Measurements from ENCODE around the gene OR52W1. TPM values are rescaled to one million over a fixed set of nuclear protein-coding genes. Genes with fewer than 3 reads are reported as not detected.

OR52W1 gene
- total RNA-seq, 1 experiment from 2014 or later = not detected

DNA sequence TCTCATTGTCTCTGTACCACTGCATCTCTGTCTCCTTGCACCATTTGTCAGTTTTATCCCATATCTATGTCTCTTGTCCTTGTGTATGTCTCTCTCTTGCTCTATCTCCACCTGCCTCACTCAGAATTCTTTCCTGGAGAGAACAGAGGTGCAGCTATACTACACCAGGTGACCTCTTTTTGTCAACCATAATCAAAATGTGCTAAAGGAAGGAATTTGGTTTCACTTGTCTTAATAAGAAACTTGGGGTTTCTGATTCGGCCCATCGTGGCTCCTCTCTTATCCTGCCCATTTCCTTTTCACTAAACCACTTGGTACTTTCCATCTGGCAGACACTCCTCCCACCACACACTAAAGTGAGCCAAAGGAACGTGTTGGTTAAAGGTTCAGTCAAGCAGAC, 4.3 kb downstream of the OR52W1 start:
- no peaks in the 10 kb centered on the region for H3K4me1 ChIP-seq (replicated peaks)
- H3K27ac ChIP-seq = no peak overlapping the region
- no peaks in the 10 kb centered on the region for H3K27me3 ChIP-seq (replicated peaks)
- no peaks in the 10 kb centered on the region for H3K9me3 ChIP-seq (replicated peaks)
- DNase-seq (ENCODE audit: low read depth in 1 of 2, low spot score in 2 of 2) = no peak
- no peak overlapping the region for H3K4me3 ChIP-seq
- H3K36me3 ChIP-seq = no peaks in the 10 kb centered on the region

DNA sequence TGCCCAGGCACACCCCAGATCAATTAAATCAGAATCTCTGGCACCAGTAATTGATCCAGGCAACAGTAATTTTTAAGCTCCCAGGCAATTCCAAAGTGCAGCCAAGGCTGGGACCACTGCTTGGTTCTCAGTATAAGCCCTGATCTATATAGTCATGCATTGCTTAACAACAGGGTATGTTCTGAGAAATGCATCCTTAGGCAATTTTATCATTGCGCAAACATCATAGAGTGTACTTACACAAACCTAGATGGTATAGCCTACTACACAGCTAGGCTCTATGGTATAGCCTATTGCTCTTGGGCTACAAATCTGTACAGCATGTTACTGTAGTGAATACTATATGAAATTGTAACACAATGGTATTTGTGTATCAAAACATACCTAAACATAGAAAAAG, 5.7 kb downstream of the OR52W1 start:
- Histone ChIP-seq H3K9me3 (replicated peaks) (no peaks in the 10 kb centered on the region), H3K27ac (no peak overlapping the region), H3K27me3 (replicated peaks) (no peaks in the 10 kb centered on the region), H3K4me1 (replicated peaks) (no peaks in the 10 kb centered on the region), H3K36me3 (no peaks in the 10 kb centered on the region), H3K4me3 (no peak overlapping the region)
- no peak for DNase-seq (ENCODE audit: low read depth in 1 of 2, low spot score in 2 of 2)

DNA sequence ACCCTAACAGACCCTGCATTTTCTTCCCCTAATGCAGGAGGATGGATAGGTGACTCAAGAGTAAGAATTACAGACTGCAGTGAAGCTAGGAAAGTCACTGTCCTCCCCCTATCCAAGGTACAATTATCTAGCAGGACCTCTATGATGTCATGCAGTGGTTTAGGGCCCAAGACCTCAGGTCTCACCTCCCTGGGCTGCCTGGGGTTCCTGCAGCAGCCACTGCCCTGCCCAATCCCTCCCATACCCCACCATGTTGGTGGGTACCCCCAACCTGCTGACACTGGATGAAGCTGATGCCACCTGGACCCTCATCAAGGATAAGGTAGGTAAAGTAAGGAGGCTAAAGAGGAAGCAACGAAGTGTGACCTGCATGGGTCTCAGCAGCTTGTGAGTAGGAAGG, 6.3 kb downstream of the OR52W1 start, which contains the start of gene C11orf42:
Gene C11orf42, plus strand, starts transcription at position 192 of the 400 bp plus-strand sequence. Its CDS starts 59 bp downstream, at position 251.
- no peak for DNase-seq (ENCODE audit: low read depth in 1 of 2, low spot score in 2 of 2)
- Histone ChIP-seq H3K36me3 (no peaks in the 10 kb centered on the region), H3K4me3 (no peak within 1 kb of the TSS), H3K9me3 (replicated peaks) (no peaks in the 10 kb centered on the region), H3K4me1 (replicated peaks) (no peaks in the 10 kb centered on the region), H3K27ac (no peak within 1 kb of the TSS), H3K27me3 (replicated peaks) (no peaks in the 10 kb centered on the region)

DNA sequence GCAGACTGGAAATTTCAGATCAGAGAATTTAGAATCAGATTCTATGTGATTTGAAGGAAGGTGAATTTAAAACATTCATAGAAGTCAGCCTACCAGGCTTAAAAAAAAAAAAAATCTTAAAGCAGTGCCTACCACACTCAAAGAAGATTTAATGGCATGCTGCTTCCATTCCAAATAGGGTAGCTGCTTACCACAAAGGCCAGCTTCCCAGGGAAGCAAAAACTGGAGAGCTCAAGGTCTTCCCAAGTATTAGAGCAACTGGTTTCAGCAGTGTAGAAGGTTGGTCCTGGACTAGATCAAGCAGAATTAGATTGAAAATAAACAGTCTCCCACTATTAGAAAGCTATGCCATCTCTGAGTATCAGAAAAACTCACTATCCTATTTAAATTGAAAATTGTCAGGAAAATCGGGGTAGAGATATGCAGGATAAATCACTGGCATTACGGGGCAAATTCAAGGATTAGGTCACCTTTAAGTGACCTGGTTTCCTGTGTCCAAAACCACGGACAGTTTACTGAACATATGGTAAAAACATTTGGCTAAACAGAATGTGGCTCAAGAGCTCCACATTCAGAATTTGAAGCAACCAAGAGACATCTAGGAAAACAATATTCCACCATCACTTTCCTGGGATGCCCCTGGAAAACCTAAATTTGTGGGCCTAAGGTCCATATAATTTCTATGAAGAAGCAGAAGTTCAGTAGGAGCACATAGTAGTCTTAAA, 7.6 kb downstream of the OR52W1 start:
- H3K36me3 ChIP-seq = no peaks in the 10 kb centered on the region
- no peak overlapping the region for H3K27ac ChIP-seq
- H3K27me3 ChIP-seq (replicated peaks) = no peaks in the 10 kb centered on the region
- DNase-seq (ENCODE audit: low read depth in 1 of 2, low spot score in 2 of 2) = no peak
- H3K4me3 ChIP-seq = no peak overlapping the region
- no peaks in the 10 kb centered on the region for H3K4me1 ChIP-seq (replicated peaks)
- no peaks in the 10 kb centered on the region for H3K9me3 ChIP-seq (replicated peaks)

DNA sequence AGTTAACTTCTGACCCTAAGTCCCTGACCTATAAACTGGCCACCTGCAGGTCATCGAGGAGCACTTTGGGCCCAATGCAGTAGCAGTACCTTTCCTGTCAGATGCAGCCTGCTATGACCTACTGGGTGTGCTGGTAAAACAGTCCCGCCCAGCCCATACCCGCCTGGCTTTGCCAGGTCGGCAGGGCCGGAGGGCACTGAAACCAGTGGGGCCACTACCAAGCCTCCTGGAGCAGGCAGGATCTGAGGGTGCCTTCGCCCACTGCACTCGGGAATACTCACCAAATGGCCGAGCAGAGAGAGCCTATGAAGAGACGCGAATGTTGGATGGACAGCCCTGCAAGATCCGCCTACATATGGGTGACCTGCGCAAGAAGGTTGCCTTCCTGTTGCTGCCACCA, 10.8 kb downstream of the OR52W1 start:
- Histone ChIP-seq H3K4me1 (replicated peaks) (no peaks in the 10 kb centered on the region), H3K36me3 (no peaks in the 10 kb centered on the region), H3K9me3 (replicated peaks) (no peaks in the 10 kb centered on the region), H3K27ac (no peak overlapping the region), H3K4me3 (no peak overlapping the region), H3K27me3 (replicated peaks) (no peaks in the 10 kb centered on the region)
- DNase-seq (ENCODE audit: low read depth in 1 of 2, low spot score in 2 of 2) = no peak

DNA sequence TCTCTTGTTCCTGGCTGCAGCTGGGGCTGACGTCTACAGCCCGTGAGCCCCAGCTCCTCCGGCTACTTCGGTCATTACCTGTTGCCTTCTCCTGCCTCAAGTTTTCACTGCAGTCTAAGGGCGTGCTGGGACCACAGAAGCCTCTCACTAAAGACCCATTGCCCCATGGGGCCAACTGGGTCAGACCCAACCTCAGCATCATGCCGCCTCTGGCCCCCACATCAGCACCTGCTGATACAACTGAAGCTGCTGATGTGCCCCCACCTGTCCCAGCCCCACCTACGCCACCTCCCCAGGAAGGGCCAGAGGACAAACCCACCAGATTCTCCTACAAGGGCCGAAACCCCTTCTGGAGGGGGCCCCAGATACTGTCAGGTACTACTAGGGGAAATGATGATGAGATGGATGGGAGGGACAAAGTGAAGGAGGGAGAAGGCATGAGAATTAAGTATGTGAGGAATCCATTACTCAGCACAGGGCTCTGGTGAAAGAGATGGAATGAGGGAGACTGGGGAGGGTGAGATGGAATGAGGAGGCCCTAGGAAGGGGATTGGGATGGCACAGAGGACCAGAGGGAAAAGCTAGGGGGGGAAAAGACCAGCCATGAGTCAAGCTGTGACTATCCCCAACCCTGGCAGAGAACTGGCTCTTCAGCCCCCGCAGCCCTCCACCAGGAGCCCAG, 11.4 kb downstream of the OR52W1 start:
- no peak overlapping the region for H3K4me3 ChIP-seq
- no peak overlapping the region for H3K27ac ChIP-seq
- no peaks in the 10 kb centered on the region for H3K4me1 ChIP-seq (replicated peaks)
- no peaks in the 10 kb centered on the region for H3K36me3 ChIP-seq
- DNase-seq (ENCODE audit: low read depth in 1 of 2, low spot score in 2 of 2) = no peak
- no peaks in the 10 kb centered on the region for H3K27me3 ChIP-seq (replicated peaks)
- no peaks in the 10 kb centered on the region for H3K9me3 ChIP-seq (replicated peaks)

DNA sequence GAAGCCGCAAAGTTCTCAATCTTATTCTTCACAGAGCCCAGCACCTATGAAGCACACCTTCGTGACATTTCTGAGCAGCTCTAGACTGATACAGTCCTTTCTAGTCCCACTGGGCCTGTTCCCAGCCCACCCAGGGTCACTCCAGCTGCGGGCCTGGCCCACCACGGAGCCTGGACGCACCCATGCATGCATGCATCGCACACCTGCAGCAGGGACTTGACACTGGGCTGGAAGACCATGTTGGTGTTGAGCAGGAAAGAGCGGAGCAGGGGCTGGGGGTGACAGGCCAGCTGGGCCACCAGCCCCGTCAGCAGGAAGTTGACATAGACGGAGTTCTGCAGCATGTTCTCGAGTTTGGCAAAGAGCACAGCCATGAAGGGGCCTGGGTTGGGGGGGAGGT, 15.5 kb downstream of the OR52W1 start:
- Histone ChIP-seq H3K36me3 (0 out of 2 replicates have a peak, but pooled peaks cover under 1% of the 10 kb centered on the region), H3K9me3 (replicated peaks) (no peaks in the 10 kb centered on the region), H3K4me1 (replicated peaks) (no peaks in the 10 kb centered on the region), H3K27me3 (replicated peaks) (no peaks in the 10 kb centered on the region), H3K27ac (no peak overlapping the region), H3K4me3 (no peak overlapping the region)
- no peak for DNase-seq (ENCODE audit: low read depth in 1 of 2, low spot score in 2 of 2)

DNA sequence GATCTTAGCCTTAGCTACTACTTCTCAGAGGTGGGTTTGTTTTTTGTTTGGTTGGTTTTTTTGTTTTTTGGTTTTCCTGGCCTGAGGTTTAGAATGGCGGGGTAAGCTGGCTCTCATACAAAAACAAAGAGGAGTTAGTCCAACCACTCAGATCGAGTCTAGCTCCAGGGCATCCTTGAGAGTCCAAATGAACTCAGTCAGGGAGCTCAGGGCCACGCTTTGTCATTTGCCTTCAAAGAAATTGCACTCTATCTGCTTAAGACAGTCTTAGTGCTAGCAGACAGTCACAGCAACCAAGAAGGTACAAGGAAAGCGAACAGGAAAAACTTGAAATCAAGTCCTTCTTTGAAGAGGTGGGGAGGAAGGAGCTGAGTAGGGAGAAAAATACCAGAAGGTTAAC, 17.5 kb downstream of the OR52W1 start:
- Histone ChIP-seq H3K4me1 (replicated peaks) (no peaks in the 10 kb centered on the region), H3K36me3 (peaks cover 5% of the 10 kb centered on the region; the same call in 1 of the 2 replicates), H3K4me3 (no peak overlapping the region), H3K9me3 (replicated peaks) (no peaks in the 10 kb centered on the region), H3K27ac (no peak overlapping the region), H3K27me3 (replicated peaks) (no peaks in the 10 kb centered on the region)
- DNase-seq (ENCODE audit: low read depth in 1 of 2, low spot score in 2 of 2) = no peak

DNA sequence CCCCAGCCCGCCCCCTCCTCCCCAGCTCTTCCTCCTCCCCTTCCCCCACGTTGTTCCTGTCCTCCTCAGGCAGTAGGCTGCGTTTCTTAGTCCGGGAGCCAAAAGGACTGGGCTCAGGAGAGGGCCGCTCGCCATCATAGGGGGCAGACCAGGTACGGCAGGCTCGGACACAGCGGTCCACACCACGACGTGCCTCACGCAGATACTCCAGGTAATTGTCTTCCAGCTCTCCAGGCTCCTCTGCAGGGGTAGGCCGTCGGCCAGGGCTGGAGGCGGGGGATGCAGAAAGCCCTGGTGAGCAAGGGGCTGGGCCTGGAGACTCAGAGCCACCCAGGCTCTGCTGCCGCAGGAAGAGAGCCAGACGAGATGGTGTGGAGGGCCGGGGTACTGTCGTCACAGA, 18.7 kb downstream of the OR52W1 start:
- no peaks in the 10 kb centered on the region for H3K27me3 ChIP-seq (replicated peaks)
- H3K9me3 ChIP-seq (replicated peaks) = no peaks in the 10 kb centered on the region
- peaks cover 5% of the 10 kb centered on the region; the same call in 1 of the 2 replicates for H3K36me3 ChIP-seq
- no peaks in the 10 kb centered on the region for H3K4me1 ChIP-seq (replicated peaks)
- no peak overlapping the region for H3K4me3 ChIP-seq
- no peak for DNase-seq (ENCODE audit: low read depth in 1 of 2, low spot score in 2 of 2)
- no peak overlapping the region for H3K27ac ChIP-seq

DNA sequence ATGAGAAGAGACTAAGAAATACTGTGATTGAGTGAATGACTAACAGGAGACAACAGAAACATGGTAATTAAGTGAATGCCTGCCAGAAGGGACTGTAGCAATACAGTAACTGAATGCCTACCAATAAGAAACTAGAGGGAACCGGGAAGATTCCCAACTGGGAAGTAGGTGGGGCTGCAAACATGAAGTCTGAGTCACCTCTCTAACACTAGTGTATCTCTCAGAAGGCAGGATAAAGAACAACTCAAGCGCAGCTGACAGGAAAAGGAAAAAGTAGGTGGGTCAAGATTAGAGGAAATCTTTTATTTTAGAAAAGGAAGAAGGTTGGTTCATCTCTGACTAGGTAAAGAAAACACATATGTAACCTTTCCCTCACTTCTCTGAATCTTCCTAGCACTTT, 20.3 kb downstream of the OR52W1 start:
- no peak overlapping the region for H3K27ac ChIP-seq

DNA sequence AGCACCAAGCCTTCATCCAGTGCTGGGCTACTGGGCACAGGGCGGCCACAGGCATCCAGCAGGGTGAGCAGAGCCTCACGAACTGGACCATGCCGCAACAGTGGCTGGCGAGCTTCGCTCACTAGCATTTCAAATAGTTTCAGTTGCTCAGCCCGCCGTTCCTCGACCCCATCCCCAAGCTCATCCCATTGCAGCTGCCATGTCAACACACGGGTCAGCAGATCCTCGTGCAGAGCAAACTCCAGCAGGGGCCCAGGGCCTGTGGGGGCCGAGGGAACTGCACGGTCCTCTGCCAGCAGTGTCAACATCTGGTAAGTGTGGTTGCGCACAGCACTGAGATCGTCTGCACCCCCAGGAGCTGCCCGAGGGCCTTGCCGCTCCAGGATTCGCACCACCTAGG, 24.8 kb downstream of the OR52W1 start:
- Histone ChIP-seq H3K9me3 (replicated peaks) (no peaks in the 10 kb centered on the region), H3K36me3 (peaks cover 5% of the 10 kb centered on the region; the same call in 1 of the 2 replicates), H3K27ac (no peak overlapping the region), H3K4me3 (no peak overlapping the region), H3K27me3 (replicated peaks) (no peaks in the 10 kb centered on the region), H3K4me1 (replicated peaks) (no peaks in the 10 kb centered on the region)
- no peak for DNase-seq (ENCODE audit: low read depth in 1 of 2, low spot score in 2 of 2)

More for the DNA sequence above, 20.3 kb downstream of the OR52W1 start:
- Histone ChIP-seq H3K36me3 (peaks cover 5% of the 10 kb centered on the region; the same call in 1 of the 2 replicates), H3K4me1 (replicated peaks) (no peaks in the 10 kb centered on the region), H3K27me3 (replicated peaks) (no peaks in the 10 kb centered on the region), H3K4me3 (no peak overlapping the region), H3K9me3 (replicated peaks) (no peaks in the 10 kb centered on the region)
- DNase-seq (ENCODE audit: low read depth in 1 of 2, low spot score in 2 of 2) = no peak

DNA sequence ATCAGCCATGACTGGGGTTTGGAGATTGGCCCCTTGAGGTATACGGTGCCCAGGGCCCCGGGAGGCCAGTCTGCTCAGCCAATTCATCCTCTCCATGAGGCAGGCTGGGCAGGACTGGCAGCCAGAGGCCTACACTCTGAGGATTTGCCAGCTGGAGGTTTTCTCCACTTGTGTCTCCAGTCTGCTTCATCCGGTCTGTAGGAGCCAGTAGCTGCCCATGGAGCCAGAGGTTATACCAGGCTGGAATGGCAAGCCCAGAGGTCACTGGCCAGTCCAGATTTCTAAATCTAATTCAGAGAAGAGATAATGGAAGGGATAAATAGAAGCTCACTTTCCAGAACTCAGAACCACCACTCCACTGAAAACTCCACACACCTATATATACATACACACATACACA, 25.4 kb downstream of the OR52W1 start:
- Histone ChIP-seq H3K27me3 (replicated peaks) (no peaks in the 10 kb centered on the region), H3K4me3 (no peak overlapping the region), H3K36me3 (peaks cover 5% of the 10 kb centered on the region; the same call in 1 of the 2 replicates), H3K27ac (no peak overlapping the region), H3K4me1 (replicated peaks) (no peaks in the 10 kb centered on the region), H3K9me3 (replicated peaks) (no peaks in the 10 kb centered on the region)
- DNase-seq (ENCODE audit: low read depth in 1 of 2, low spot score in 2 of 2) = no peak

DNA sequence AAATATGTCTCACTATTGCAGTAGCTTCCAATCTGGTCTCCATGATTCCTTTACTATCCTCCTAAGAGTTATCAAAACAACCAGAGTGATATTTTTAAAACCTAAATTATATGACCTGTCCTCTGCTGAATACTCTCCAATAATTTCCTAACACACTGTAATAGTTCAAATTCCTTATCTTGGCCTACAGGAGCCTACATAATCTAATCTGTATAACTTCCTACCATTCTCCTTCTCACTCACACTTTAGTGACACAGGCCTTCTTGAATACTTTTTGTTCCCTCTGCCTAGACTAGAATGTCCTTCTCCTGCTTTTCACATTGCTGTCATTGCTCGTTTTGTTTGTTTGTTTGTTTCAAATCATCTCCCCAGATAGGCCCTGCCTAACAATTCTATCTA, 26.0 kb downstream of the OR52W1 start:
- no peak overlapping the region for H3K27ac ChIP-seq
- no peak overlapping the region for H3K4me3 ChIP-seq
- DNase-seq (ENCODE audit: low read depth in 1 of 2, low spot score in 2 of 2) = no peak
- peaks cover 3% of the 10 kb centered on the region; the same call in 1 of the 2 replicates for H3K36me3 ChIP-seq
- no peaks in the 10 kb centered on the region for H3K27me3 ChIP-seq (replicated peaks)
- no peaks in the 10 kb centered on the region for H3K4me1 ChIP-seq (replicated peaks)
- no peaks in the 10 kb centered on the region for H3K9me3 ChIP-seq (replicated peaks)

DNA sequence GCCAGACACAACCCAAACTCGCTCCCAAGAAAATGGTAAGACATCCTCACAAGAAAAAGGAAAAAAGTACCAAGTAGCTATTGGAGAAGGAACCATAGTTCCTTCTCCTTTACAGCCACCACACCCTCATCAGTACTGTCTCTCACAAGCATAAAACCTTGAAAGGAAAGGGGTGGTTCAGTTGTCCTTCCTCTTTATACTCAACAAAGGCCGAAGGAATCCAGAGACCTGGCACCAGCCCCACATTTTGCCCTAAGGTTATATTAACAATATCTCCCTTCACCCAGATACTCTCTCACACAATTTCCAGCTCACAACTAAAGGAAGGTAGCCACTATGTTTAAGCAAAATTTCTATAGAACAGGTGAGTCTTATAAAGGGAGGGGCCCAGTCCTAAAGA, 26.9 kb downstream of the OR52W1 start:
- no peak for DNase-seq (ENCODE audit: low read depth in 1 of 2, low spot score in 2 of 2)
- Histone ChIP-seq H3K36me3 (no peaks in the 10 kb centered on the region), H3K9me3 (replicated peaks) (no peaks in the 10 kb centered on the region), H3K27ac (no peak overlapping the region), H3K27me3 (replicated peaks) (no peaks in the 10 kb centered on the region), H3K4me3 (no peak overlapping the region), H3K4me1 (replicated peaks) (no peaks in the 10 kb centered on the region)

All from SJSA1 (cell line).